Esophagus squamous epithelium (tissue), 4 donors: ENCODE measurements around the gene MX1.

Experiments used
- CTCF ChIP-seq, 6 experiments: fragments of 450-650 bp in 4 of 6; fragments of 200-600 bp in 2 of 6; sonication (generic) in 2 of 6; IDR thresholded peaks; one replicate each; pipeline ENCODE4 v1.5.1; 2016 to 2019; ENCODE audit warnings: antibody characterized with exemption in 6 of 6, mild to moderate bottlenecking in 4 of 6, moderate library complexity in 4 of 6
- POLR2A ChIP-seq, 4 donors: fragments of 450-650 bp; IDR thresholded peaks; one replicate each; pipeline ENCODE4 v1.6.1; 2017; ENCODE audit warnings: antibody characterized with exemption in 4 of 4, mild to moderate bottlenecking in 4 of 4, moderate library complexity in 3 of 4

GRCh38 chr21:41482301-41482700 is 56.3 kb downstream of the MX1 start:
- TF ChIP-seq CTCF (IDR thresholded peaks at IDR 0.05) (no peak), POLR2A (IDR thresholded peaks at IDR 0.05) (no peak)
